ENCODE measurements around the gene AIG1. TPM values are rescaled to one million over a fixed set of nuclear protein-coding genes. Genes with fewer than 3 reads are reported as not detected.

Gene AIG1
- total RNA-seq, 1 experiment from 2014 or later = 51.1 TPM

DNA sequence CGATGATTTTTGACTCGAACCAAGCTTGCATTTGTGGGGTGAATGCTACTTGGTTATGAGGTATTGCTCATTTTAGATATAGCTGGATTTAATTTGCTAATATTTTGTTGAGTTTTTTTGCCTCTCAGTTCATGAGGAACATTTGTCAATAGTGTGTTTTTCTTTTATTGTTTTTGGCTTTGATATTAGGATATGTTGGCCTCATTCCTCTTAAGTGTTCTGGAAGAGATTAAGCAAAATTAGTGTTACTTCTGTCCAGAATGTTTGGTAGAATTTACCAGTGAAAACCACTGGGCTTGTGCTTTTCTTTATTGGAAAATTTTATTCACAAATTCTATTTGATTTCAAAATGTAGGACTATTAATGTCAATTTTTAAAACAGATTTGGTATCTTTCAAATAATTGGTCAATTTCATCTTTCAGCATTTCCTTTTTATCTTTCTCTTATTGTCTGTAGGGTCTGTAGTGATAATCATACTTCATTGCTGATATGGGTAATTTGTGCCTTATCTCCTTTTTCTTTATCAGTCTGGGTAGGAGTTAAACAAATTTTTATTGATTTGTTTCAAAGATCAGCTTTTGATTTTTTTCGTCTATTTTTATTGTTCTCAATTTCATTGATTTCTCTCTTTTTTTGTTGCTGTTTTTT lies 14.1 kb downstream of the AIG1 start:
- ATAC-seq (no peak), DNase-seq (ENCODE audit: low read depth, low spot score) (no peak)
- Histone ChIP-seq H3K4me3 (replicated peaks in 1 of 2; ENCODE audit: low read depth in 1 of 2, low read length in 2 of 2) (no peak overlapping the region), H3K27ac (ENCODE audit: low read depth, low read length) (no peak overlapping the region), H3K9me3 (ENCODE audit: control insufficient read depth in 1 of 2, insufficient read depth in 1 of 2, low read depth in 1 of 2, low read length in 2 of 2) (no peaks in the 10 kb centered on the region), H3K9me2 (ENCODE audit: insufficient read depth) (no peaks in the 10 kb centered on the region), H2AFZ (ENCODE audit: low read depth, low read length, poor library complexity, severe bottlenecking) (no peak overlapping the region), H3K36me3 (ENCODE audit: control insufficient read depth in 1 of 2, insufficient read depth in 2 of 2, low read length in 2 of 2) (no peaks in the 10 kb centered on the region), H3K4me1 (ENCODE audit: control insufficient read depth in 1 of 2, insufficient read depth in 2 of 2, low read length in 2 of 2) (no peaks in the 10 kb centered on the region), H3K79me2 (ENCODE audit: insufficient read depth, low read length) (peaks cover 24% of the 10 kb centered on the region), H3K9ac (ENCODE audit: low read length) (no peak overlapping the region), H4K20me1 (ENCODE audit: insufficient read depth) (no peaks in the 10 kb centered on the region), H3K27me3 (ENCODE audit: insufficient read depth, low read length) (no peaks in the 10 kb centered on the region), H3K4me2 (ENCODE audit: low read length) (no peak overlapping the region)
- intact Hi-C loops (cut with micrococcal nuclease) = no loop called here
- POLR2A ChIA-PET = no interaction called here
- RAD21 ChIA-PET (ENCODE audit: low non-redundant PET in 1 of 2, low total read pairs in 2 of 2, uncharacterized antibody in 2 of 2, unreplicated experiment in 2 of 2) = no interaction called here
- CTCF ChIA-PET = interaction anchor here (1.4 kb wide), 1 partner anchor 158 kb away, joined by 3 read pairs; no protein-coding TSS in a partner anchor
- BruUV-seq (replicated peaks) = no TSS peak
- TF ChIP-seq, protein P1, sequence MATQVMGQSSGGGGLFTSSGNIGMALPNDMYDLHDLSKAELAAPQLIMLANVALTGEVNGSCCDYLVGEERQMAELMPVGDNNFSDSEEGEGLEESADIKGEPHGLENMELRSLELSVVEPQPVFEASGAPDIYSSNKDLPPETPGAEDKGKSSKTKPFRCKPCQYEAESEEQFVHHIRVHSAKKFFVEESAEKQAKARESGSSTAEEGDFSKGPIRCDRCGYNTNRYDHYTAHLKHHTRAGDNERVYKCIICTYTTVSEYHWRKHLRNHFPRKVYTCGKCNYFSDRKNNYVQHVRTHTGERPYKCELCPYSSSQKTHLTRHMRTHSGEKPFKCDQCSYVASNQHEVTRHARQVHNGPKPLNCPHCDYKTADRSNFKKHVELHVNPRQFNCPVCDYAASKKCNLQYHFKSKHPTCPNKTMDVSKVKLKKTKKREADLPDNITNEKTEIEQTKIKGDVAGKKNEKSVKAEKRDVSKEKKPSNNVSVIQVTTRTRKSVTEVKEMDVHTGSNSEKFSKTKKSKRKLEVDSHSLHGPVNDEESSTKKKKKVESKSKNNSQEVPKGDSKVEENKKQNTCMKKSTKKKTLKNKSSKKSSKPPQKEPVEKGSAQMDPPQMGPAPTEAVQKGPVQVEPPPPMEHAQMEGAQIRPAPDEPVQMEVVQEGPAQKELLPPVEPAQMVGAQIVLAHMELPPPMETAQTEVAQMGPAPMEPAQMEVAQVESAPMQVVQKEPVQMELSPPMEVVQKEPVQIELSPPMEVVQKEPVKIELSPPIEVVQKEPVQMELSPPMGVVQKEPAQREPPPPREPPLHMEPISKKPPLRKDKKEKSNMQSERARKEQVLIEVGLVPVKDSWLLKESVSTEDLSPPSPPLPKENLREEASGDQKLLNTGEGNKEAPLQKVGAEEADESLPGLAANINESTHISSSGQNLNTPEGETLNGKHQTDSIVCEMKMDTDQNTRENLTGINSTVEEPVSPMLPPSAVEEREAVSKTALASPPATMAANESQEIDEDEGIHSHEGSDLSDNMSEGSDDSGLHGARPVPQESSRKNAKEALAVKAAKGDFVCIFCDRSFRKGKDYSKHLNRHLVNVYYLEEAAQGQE (IDR thresholded peaks at IDR 0.05; ENCODE audit: low read depth) = no peak
- TF ChIP-seq EZH2phosphoT487 (IDR thresholded peaks at IDR 0.05; ENCODE audit: borderline replicate concordance) (no peak), ZFX (IDR thresholded peaks at IDR 0.05) (no peak), CEBPB (IDR thresholded peaks at IDR 0.05; ENCODE audit: low read depth) (no peak), POLR2A (IDR thresholded peaks at IDR 0.05; ENCODE audit: borderline replicate concordance, extremely low read depth, insufficient read depth, insufficient read length) (no peak), RAD21 (IDR thresholded peaks at IDR 0.05; ENCODE audit: low read depth) (no peak), SRF (IDR thresholded peaks at IDR 0.05; ENCODE audit: low read depth) (no peak)
- TF ChIP-seq, protein P2, sequence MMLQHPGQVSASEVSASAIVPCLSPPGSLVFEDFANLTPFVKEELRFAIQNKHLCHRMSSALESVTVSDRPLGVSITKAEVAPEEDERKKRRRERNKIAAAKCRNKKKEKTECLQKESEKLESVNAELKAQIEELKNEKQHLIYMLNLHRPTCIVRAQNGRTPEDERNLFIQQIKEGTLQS (IDR thresholded peaks at IDR 0.05) = no peak
- TF ChIP-seq, protein P3, sequence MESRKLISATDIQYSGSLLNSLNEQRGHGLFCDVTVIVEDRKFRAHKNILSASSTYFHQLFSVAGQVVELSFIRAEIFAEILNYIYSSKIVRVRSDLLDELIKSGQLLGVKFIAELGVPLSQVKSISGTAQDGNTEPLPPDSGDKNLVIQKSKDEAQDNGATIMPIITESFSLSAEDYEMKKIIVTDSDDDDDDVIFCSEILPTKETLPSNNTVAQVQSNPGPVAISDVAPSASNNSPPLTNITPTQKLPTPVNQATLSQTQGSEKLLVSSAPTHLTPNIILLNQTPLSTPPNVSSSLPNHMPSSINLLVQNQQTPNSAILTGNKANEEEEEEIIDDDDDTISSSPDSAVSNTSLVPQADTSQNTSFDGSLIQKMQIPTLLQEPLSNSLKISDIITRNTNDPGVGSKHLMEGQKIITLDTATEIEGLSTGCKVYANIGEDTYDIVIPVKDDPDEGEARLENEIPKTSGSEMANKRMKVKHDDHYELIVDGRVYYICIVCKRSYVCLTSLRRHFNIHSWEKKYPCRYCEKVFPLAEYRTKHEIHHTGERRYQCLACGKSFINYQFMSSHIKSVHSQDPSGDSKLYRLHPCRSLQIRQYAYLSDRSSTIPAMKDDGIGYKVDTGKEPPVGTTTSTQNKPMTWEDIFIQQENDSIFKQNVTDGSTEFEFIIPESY (IDR thresholded peaks at IDR 0.05; ENCODE audit: extremely low read depth, insufficient replicate concordance, low read length) = no peak
